ENCODE results near the gene HMGB3.

HMGB3 gene

GRCh38 chrX:151030845-151031244, 47.7 kb downstream of the HMGB3 start:
- Histone ChIP-seq H3K9me3 (peaks cover 0 to 2% (median 0%) of the 10 kb centered on the region in 3 donors), H3K27ac (no peak overlapping the region), H3K27me3 (no peaks in the 10 kb centered on the region), H3K4me1 (no peaks in the 10 kb centered on the region), H3K4me3 (no peak overlapping the region), H3K36me3 (no peaks in the 10 kb centered on the region)
- no peak for TF ChIP-seq CTCF (IDR thresholded peaks at IDR 0.05)
- no peak for DNase-seq
- intact Hi-C loops (cut with DNase I; ENCODE audit: low total_unique reads): no loop called here

- no peak for TF ChIP-seq CTCF (IDR thresholded peaks at IDR 0.05)
- Histone ChIP-seq H3K4me3 (no peak overlapping the region), H3K36me3 (no peaks in the 10 kb centered on the region), H3K4me1 (no peaks in the 10 kb centered on the region), H3K9me3 (peaks cover 0 to 2% (median 0%) of the 10 kb centered on the region in 3 donors), H3K27ac (no peak overlapping the region), H3K27me3 (no peaks in the 10 kb centered on the region)
- intact Hi-C loops (cut with DNase I; ENCODE audit: low total_unique reads): no loop called here
- DNase-seq: no peak
These were observed 48.3 kb downstream of the HMGB3 start for GRCh38 chrX:151031391-151031975.

GRCh38 chrX:151039351-151039750, 56.2 kb downstream of the HMGB3 start:
- TF ChIP-seq CTCF (IDR thresholded peaks at IDR 0.05): no peak
- intact Hi-C loops (cut with DNase I; ENCODE audit: low total_unique reads): no loop called here
- peaks cover 0 to 7% (median 0%) of the 10 kb centered on the region in 3 donors for H3K9me3 ChIP-seq
- no peak overlapping the region for H3K4me3 ChIP-seq
- no peaks in the 10 kb centered on the region for H3K4me1 ChIP-seq
- DNase-seq: no peak
- no peaks in the 10 kb centered on the region for H3K36me3 ChIP-seq
- H3K27me3 ChIP-seq: no peaks in the 10 kb centered on the region
- no peak overlapping the region for H3K27ac ChIP-seq

Measured in tibial artery (tissue), 4 donors.